ENCODE measurements around the gene TEAD3.

TEAD3 gene

GRCh38 chr6:35484921-35485392, 11.9 kb downstream of the TEAD3 start:
- TF ChIP-seq CTCF (IDR thresholded peaks at IDR 0.05; ENCODE audit: borderline replicate concordance, extremely low read depth, low read length, poor library complexity, severe bottlenecking): no peak
- no peak for TF ChIP-seq EZH2 (IDR thresholded peaks at IDR 0.05; ENCODE audit: borderline replicate concordance, low read depth, low read length, severe bottlenecking)
- no peaks in the 10 kb centered on the region for H4K20me1 ChIP-seq (ENCODE audit: insufficient read depth, low read length)
- no peaks in the 10 kb centered on the region for H3K4me1 ChIP-seq (ENCODE audit: insufficient read depth, low read length)
- no peak overlapping the region for H3K9ac ChIP-seq (ENCODE audit: low read depth, low read length)
- no peak overlapping the region for H3K4me2 ChIP-seq (ENCODE audit: insufficient read depth, low read length)
- peaks cover 3% of the 10 kb centered on the region for H3K27me3 ChIP-seq (ENCODE audit: insufficient read depth, low read length, poor library complexity)
- ATAC-seq (ENCODE audit: insufficient read depth, low read depth) (no peak), DNase-seq (no peak)
- H3K27ac ChIP-seq (ENCODE audit: low read length): no peak overlapping the region
- H3K4me3 ChIP-seq (ENCODE audit: low read depth in 1 of 2, low read length in 2 of 2): no peak overlapping the region
- no peaks in the 10 kb centered on the region for H3K79me2 ChIP-seq (ENCODE audit: insufficient read depth, low read length)
- H2AFZ ChIP-seq (ENCODE audit: low read depth, low read length): no peak overlapping the region
- no peaks in the 10 kb centered on the region for H3K9me3 ChIP-seq (ENCODE audit: insufficient read depth, low read length, severe bottlenecking)
- no peaks in the 10 kb centered on the region for H3K36me3 ChIP-seq (ENCODE audit: insufficient read depth, low read length)

DNA sequence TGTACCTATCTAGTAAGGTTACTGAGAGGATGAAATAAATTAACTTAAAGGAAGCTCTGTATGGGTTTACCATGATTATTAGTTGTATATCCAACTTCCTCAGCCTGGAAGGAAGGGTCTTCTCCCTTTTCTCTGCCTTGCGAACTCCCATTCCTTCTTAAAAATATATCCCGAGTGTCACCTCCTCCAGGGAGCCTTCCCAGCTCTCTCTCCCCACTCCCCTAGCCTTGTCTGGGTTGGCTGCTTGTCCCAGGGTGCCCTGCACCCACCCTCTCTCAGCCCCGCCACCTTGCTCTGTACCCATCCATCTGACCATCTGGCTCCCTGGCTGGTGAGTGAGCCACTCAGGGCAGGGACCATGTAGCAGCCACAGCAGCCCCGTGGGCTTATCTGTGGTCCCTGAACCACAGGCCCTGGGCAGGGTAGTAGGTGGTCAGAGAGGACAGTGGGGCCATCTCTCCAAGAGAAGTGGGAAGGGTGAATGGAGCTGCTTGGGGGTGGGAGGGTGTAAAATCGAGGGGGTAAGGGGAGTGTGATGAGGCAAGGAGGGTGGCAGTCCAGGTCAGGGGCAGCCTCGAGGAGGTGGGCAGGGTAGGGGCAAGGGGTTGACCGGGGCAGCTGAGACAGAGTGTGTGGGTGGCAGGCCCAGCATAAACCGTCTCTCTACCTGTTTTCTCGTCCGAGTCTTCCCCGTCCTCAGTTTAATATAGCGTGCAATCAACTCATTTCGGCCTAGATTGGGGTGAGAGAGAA, 12.8 kb downstream of the TEAD3 start:
- Histone ChIP-seq H3K27me3 (ENCODE audit: insufficient read depth, low read length, poor library complexity) (peaks cover 3% of the 10 kb centered on the region), H4K20me1 (ENCODE audit: insufficient read depth, low read length) (no peaks in the 10 kb centered on the region), H3K4me2 (ENCODE audit: insufficient read depth, low read length) (no peak overlapping the region), H3K9ac (ENCODE audit: low read depth, low read length) (no peak overlapping the region), H3K27ac (ENCODE audit: low read length) (no peak overlapping the region), H3K4me3 (ENCODE audit: low read depth in 1 of 2, low read length in 2 of 2) (no peak overlapping the region), H3K79me2 (ENCODE audit: insufficient read depth, low read length) (no peaks in the 10 kb centered on the region), H2AFZ (ENCODE audit: low read depth, low read length) (no peak overlapping the region), H3K4me1 (ENCODE audit: insufficient read depth, low read length) (no peaks in the 10 kb centered on the region), H3K9me3 (ENCODE audit: insufficient read depth, low read length, severe bottlenecking) (no peaks in the 10 kb centered on the region), H3K36me3 (ENCODE audit: insufficient read depth, low read length) (no peaks in the 10 kb centered on the region)
- no peak for DNase-seq
- no peak for TF ChIP-seq EZH2 (IDR thresholded peaks at IDR 0.05; ENCODE audit: borderline replicate concordance, low read depth, low read length, severe bottlenecking)
- TF ChIP-seq CTCF (IDR thresholded peaks at IDR 0.05; ENCODE audit: borderline replicate concordance, extremely low read depth, low read length, poor library complexity, severe bottlenecking): no peak
- no peak for ATAC-seq (ENCODE audit: insufficient read depth, low read depth)

GRCh38 chr6:35483490-35483889, 13.4 kb downstream of the TEAD3 start:
- TF ChIP-seq EZH2 (IDR thresholded peaks at IDR 0.05; ENCODE audit: borderline replicate concordance, low read depth, low read length, severe bottlenecking) (no peak), CTCF (IDR thresholded peaks at IDR 0.05; ENCODE audit: borderline replicate concordance, extremely low read depth, low read length, poor library complexity, severe bottlenecking) (no peak)
- H3K4me2 ChIP-seq (ENCODE audit: insufficient read depth, low read length): no peak overlapping the region
- no peak overlapping the region for H3K27ac ChIP-seq (ENCODE audit: low read length)
- no peak overlapping the region for H3K9ac ChIP-seq (ENCODE audit: low read depth, low read length)
- no peak for ATAC-seq (ENCODE audit: insufficient read depth, low read depth)
- no peak for DNase-seq
- H3K27me3 ChIP-seq (ENCODE audit: insufficient read depth, low read length, poor library complexity): peaks cover 3% of the 10 kb centered on the region
- H3K4me3 ChIP-seq (ENCODE audit: low read depth in 1 of 2, low read length in 2 of 2): no peak overlapping the region
- H3K36me3 ChIP-seq (ENCODE audit: insufficient read depth, low read length): no peaks in the 10 kb centered on the region
- H2AFZ ChIP-seq (ENCODE audit: low read depth, low read length): no peak overlapping the region
- H3K9me3 ChIP-seq (ENCODE audit: insufficient read depth, low read length, severe bottlenecking): no peaks in the 10 kb centered on the region
- H4K20me1 ChIP-seq (ENCODE audit: insufficient read depth, low read length): no peaks in the 10 kb centered on the region
- H3K4me1 ChIP-seq (ENCODE audit: insufficient read depth, low read length): no peaks in the 10 kb centered on the region
- H3K79me2 ChIP-seq (ENCODE audit: insufficient read depth, low read length): no peaks in the 10 kb centered on the region

All from DND-41 (cell line).